ENCODE measurements around the gene CPVL.

CPVL gene

GRCh38 chr7:29090151-29090805 is 56.1 kb downstream of the CPVL start:
- no peak for DNase-seq

- no peak for DNase-seq
These were observed 58.5 kb downstream of the CPVL start for GRCh38 chr7:29087840-29088170.

DNA sequence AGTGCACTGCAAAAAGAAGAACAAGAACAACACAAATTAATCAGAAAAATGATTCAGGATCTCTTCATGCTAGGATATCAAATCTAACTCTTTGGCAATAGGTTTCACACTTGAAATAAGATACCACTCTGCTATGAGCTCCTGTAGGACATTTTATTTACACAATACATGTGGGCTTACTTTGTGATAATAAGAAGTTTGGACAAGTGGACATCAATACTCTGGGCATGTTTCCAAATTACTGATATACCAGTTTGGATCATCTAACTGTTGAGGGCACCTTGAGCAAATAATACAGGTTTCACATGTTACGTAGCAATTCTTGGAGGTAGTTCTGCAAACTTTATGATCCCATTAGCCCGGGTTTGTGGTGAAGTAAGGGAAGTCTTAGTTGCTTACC is 59.8 kb downstream of the CPVL start:
- DNase-seq = no peak

GRCh38 chr7:29084832-29085231 is 61.5 kb downstream of the CPVL start:
- no peak for DNase-seq

DNA sequence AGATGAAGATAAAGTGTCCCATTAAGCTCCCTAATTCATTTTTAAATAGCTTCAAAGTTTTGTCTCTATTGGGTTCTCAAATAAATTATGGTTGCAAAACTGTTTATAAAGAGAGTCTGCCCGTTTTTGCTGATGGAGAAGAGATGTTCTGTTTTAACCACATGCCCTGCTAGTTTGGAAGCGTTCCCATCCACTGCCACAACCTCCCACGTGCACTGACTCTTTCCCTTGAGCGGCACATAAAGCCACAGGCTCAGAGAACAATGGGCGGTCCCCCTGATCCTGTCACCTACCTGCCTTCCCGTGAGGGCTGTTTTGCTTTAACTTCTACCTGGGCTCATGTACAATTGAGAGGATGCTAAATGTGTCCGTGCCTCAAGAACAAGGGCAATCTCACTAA is 65.5 kb downstream of the CPVL start:
- DNase-seq = no peak

DNA sequence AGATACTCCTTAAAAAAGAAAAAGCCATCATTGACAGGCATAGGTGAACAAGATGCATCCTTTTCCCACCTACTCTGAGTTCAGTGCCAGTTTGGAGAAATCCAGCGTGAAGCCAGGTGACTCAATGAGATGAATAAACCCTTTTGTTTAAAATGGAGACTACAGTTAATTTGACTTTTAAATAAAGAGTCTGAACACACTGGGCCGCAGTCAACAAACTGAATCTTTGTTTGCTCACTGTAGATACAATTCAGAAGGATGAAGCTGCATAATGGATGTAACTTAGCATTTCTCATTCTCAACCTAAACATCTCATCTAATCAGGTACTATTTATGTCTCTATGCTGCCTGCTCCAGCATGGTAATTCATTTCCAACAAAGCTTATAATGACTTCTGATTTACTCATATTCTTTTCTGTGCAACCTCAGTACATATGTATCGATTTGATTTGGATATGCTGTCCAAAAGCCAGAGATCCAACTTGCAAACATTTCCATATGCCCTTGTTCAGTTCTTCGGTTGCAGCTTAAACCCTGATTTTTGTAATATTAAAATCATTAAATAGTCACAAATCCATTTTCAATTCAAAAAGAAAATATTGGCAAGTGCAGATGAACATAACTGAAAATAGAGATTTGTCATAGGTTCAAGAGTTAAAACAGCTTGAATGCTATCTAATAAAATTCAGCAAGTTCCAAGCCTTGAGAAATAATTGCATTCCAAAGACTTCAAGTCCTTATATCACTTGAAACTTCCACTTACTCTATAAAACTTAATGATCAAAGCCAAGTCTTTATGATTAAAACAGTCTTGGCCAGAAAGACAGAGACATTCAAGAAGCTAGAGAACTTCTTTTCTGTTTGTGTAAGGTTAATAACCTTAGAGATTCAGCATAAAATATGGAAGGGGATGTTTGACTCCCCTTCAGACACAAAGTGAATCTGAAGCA is 67.8 kb downstream of the CPVL start:
- DNase-seq = no peak

- DNase-seq = no peak
These were observed 68.5 kb downstream of the CPVL start for GRCh38 chr7:29077854-29078253.

DNA sequence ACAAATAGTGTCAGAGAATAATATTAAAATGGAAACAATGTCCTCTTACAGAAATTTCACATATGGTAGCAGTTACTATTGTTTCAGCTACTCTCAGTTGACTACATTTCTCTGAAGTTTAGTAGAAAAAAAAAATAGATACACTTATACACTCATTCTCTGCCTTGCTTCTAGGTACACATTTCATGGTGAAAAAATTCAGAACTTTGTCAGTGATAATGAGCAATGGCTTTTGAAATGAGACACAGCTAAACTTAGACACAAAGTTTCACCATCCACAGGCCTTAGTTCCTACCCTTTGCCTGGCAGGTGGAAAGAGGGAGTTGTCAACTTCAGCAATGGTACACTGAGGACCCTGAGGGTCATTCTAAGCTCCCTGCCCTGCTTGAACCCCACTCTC is 69.2 kb downstream of the CPVL start:
- no peak for DNase-seq

- DNase-seq = no peak
These were observed 69.7 kb downstream of the CPVL start for GRCh38 chr7:29076631-29077030.

GRCh38 chr7:29075606-29076005 is 70.7 kb downstream of the CPVL start:
- DNase-seq = no peak

- no peak for DNase-seq
These were observed 75.0 kb downstream of the CPVL start for GRCh38 chr7:29071203-29071874.

GRCh38 chr7:29066641-29067040 is 79.7 kb downstream of the CPVL start:
- no peak for DNase-seq

GRCh38 chr7:29065181-29065857 is 81.0 kb downstream of the CPVL start:
- no peak for DNase-seq

- DNase-seq = no peak
These were observed 82.5 kb downstream of the CPVL start for GRCh38 chr7:29063872-29064271.

DNA sequence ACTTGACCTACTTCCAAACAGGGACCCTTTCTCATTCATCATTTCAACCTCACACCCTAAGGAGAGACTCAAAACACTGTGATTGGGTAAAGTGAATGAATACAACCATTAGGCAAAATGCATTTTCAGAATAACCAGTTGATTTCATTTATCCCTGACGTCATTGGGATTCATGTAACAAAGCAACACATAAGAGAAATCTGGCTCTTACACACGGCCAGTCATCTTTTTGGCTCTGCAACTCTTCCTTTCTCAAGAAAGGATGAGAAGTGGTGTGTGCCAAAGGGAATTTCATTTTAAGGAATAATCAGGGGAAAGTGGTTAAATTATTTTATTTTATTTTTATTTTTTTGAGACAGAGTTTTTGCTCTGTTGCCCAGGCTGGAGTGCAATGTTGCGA is 83.1 kb downstream of the CPVL start:
- no peak for DNase-seq

- no peak for DNase-seq
These were observed 93.0 kb downstream of the CPVL start for GRCh38 chr7:29053105-29053872.

GRCh38 chr7:29046978-29047377 is 99.4 kb downstream of the CPVL start:
- DNase-seq = no peak

DNA sequence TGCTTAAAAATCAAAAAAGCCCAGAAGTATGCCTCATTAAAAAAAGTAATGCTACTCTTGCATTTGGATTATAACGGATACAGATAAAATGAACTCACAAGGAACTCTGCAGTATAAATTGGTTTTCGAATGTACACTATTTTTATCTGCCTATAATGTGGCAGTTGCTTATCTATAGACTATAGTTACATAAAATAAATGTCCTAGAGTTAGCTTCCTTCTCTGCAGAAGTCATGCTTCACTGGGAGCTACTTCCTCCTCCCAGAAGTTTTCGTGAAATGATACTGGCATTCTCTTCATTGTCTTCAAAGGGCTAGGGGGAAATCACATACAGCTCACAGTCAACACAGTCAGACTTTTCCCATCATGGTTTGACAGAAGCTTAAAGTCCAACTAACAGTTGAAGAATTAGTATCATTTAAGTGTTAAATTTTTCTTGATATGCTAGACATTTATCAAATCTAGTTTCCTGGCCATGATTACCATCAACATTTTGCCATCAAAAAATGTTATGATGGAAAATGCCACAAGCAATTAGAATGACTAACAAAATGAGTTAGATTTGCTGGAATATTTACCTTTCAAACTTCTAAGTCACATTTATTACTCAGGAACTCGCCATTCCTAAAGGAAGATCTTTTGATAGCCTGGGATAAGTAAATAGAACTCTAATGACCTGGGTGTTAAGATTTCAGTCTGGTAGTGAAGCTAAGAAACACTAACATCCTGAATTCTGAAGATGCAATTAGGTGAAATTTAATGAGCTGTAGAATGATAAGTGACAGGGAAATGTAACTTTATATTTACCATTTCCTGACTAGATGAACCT is 100.9 kb downstream of the CPVL start:
- no peak for DNase-seq

DNA sequence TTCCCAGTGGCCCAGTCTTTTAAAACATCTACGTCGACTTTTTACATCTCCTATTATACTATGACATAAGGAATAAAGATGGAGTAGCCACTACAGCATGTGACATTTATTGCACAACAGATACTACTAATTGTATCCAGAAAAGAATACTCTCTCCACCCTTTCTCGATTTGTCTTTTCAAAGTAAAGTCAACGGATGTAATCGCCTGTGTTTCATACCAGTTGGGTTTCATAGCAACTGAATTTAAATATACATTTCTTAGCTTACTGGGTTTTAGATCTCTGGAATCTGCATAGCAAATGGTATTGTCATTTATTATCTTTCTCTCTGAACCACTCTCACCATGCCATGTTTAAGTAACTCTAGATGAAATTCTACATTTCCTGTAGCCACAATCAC is 101.8 kb downstream of the CPVL start:
- DNase-seq = no peak

DNA sequence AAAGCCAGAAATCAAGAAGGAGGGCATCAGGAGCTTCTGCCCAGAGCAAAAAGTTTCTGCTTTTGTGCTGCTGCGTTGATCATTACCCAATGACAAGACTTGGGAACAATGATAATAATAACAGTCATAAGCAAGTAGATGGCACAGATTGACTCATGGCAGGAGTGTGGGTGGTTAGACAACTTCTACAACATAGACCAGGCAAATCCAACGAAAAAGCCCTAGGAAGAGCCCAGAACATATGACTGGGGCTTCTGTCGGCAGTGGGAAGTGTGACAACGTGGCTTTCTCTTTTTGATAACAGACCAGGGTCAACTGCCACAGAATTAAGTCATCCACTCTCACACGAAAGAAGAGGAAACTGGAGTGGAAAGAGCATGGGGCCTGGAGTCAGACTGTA is 102.8 kb downstream of the CPVL start:
- DNase-seq = no peak

GRCh38 chr7:29042824-29043231 is 103.5 kb downstream of the CPVL start:
- DNase-seq = peak; percentile 39

DNA sequence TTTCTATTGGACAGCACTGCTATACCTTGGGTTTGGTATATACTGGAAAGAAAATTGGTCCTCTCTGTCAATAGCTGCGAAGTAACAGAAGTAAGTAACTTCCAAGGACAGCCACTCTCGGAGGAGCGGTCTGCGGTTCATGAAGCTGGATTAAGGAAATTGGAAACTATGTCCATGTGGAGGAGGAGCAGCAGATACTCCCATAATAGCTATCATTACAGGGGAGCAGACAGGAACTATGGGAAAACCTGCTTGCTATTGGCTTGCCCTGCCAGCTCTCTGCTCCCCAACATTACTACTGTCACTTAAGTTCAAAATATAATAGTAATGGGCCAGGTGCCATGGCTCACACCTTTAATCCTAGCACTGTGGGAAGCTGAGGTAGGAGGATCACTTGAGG is 104.3 kb downstream of the CPVL start:
- no peak for DNase-seq

Data from left hindlimb (tissue), 1 donor.